MM.1S (cell line): ENCODE data around the gene CD226.

Experiments used
- CTCF ChIP-seq: fragments of 300-600 bp; sonication (generic); IDR thresholded peaks from 2 replicates; pipeline ENCODE4 v1.5.1; 2016; ENCODE audit warnings: antibody characterized with exemption, low read length, mixed read lengths
- EZH2 ChIP-seq: fragments of 300-600 bp; sonication (generic); optimal IDR thresholded peaks from 2 replicates; pipeline ENCODE3; 2017; ENCODE audit warnings: low read depth, mild to moderate bottlenecking, antibody characterized with exemption, low read length, mixed read lengths

GRCh38 chr18:69878213-69878933 lies 69.3 kb downstream of the CD226 start:
- TF ChIP-seq CTCF (no peak), EZH2 (no peak)
